GM21786 (cell line): ENCODE data around the gene TUBGCP2.
"Not testable (repeated sequence)": the region's sequence is repeated elsewhere in the genome, so short reads cannot be mapped to it uniquely, and the experiment has no call there.

Source experiments
- ATAC-seq: cut with Tn5 transposase; IDR thresholded peaks from one replicate; pipeline ENCODE4 v1.9.1; 2021; ENCODE audit not compliant: unreplicated experiment

TUBGCP2 gene

GRCh38 chr10:133249975-133250754 is 58.5 kb downstream of the TUBGCP2 start:
- ATAC-seq: no peak

DNA sequence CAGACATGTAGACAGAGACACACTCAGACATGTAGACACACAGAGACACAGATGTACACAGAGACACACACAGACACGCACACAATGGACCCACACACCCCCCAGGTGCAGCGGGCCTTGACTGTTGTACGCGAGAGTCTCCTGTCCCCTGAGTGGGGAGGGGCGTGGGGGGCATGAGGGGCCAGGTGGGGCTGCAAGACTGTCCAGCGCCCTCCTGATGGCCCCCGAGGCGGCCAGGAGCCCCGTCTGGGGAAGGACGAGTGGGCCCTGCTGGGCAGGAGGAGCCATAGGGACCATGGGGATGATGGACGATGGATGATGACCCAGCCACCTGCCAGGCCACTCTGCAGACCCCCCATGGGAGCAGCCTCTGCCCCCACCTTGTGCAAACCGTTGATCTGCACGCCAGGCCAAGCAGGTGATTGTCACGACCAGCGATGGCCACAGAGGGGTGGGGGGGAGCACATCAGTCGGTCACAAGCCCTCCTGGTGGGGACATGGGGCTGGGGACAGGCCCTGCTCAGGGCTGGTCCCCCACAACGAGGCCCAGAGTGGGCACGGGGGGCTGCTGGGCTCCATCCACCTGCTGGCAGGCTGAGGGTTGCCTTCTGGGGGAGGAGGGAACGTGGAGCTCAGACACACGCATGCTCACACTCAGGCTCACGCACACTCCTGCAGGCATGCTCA is 59.4 kb downstream of the TUBGCP2 start:
- no peak for ATAC-seq

DNA sequence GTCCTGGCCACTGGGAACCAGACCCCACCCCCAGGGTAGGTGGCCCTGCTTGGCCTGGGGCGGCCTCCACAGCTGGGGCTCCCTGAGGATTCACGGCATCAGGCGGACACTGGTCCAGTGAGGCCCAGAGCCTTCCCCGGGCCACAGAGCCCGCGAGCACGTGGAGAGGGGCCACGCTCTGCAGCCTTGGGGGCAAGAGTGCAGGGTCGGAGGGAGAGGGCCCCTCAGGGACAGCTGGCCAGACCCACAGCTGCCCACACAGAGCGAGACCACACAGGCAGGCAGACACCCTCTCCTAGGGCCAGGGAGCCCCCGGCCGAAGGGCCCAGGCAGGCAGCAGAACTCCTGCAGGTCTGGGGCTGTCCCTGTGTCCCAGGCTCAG is 60.3 kb downstream of the TUBGCP2 start:
- ATAC-seq: no peak

- no peak for ATAC-seq
Observed at GRCh38 chr10:133247681-133248333, 60.9 kb downstream of the TUBGCP2 start.

DNA sequence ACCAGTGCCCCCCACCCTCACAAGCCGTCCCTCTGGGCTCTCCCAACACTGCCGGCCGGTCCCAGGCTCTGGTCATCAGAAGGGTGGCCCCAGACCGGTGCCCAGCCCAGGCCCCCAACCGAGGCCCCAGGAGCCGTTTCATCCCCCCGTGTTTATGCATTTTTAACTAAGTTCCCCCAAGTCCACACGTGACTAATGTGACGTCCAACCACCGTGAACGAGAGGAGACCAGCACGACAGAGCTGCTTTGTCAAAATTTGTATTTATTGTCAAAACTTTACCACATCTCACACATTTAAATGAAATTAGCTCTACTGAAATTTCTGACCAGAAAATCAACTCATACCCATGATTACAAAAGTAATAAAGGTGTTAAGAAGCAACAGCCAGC is 62.4 kb downstream of the TUBGCP2 start:
- no peak for ATAC-seq

DNA sequence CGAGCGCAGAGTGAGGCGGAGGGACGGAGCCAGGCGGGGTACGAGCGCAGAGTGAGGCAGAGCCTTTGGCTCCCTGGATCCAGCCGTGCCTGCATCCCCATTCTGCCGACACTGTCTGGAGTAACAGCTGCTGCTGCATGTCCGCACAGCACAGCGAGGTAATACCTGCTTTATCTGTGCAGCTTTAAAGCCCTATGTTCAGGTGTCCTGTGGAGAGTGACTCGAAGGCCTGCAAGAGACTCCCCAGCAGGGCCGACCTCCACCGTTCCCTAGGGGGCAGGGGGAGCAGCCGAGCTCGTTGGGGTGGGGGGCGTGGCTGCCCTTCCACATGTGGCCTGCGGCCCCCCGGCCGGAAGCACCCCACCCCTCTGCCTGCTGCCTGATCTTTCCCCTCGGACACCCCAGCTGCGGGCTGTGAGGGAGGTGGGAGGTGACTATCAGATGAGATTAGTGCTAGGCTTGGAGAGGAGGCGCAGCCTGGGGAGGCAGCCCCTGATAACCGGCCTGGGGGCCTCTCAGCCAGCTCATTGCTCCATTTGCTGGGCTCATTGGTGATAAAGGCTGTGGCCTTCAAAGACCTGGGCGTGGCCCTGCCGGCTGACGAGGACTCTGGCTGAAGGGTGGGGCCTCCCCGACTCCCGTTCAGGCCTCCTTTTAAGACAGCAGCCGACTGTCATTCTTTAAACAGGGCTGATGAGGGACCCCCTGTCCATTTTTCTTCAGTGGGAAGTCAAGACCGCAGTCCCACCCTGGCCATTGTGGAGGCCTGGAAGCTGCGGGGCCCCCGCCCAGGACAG is 63.0 kb downstream of the TUBGCP2 start:
- no peak for ATAC-seq

DNA sequence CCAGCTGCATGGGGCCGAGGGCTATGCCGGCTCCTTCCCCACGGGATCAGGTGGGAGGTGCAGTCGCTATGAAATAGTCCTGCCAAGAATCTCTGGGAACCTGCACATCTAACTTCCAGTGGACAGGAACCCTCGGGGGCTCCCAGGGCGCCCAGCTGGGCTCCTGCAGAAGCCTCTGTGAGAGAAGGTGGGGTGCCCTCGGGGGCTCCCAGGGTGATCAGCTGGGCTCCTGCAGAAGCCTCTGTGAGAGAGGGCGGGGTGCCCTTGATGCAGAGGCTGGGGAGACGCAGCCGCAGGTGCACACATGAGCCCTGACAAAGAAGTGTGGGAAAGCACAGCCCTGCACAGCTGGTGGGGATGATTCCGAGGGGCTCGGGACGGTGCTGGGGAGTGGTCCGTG is 65.1 kb downstream of the TUBGCP2 start:
- ATAC-seq: no peak

GRCh38 chr10:133242611-133243356 is 65.9 kb downstream of the TUBGCP2 start:
- ATAC-seq: no peak

DNA sequence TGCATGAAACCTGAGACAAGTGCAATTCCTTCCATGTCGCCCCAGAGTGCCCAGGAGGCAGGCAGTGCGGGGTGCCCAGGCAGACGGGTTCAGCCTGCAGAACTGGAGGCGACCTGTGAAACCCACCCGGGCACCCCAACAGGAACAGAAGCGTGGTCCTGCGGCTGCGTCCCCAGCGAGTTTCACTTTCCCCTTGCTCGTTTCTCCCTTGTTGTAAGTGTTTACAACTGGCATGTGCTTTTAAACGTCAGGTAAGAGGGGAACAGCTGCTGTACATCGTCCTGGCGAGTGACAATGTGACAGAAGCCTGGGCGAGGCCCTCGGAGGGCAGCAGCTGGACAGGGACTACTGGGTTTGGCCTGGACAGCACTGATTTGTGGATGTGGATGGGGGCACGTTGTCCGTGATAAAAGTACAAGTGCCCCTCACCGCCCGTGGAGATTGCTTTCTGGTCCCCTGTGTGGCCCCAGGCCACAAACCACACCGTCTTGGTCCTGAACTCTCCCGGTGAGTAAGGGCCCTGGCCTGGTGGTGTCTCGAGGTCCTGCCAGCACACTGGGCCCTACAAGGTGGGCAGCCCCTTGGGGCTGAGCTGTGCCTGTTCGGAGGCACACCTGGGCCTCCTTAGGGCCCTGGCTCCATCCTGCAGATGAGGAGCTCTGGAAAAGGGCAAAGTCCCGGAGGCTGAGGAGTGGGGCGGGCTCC is 67.0 kb downstream of the TUBGCP2 start:
- no peak for ATAC-seq

DNA sequence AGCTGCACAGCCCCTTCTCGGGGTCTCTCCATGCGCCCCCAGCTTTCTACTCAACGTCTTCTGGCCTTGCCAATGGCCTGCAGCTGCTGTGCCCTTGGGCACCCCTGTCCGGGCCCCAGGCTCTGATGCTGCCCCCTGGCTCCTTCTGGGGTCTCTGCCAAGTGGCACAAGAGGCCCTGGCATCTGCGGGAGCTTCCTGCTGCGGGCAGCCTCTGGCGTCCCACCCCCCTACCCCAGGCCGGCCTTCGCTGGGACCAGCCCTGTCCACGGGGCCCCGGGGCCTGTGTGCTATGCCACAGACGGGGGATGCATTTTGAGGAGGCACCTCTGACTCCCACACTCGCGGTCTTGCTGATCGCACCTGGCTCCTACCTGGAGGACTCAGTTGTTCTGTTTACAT is 68.7 kb downstream of the TUBGCP2 start:
- no peak for ATAC-seq

DNA sequence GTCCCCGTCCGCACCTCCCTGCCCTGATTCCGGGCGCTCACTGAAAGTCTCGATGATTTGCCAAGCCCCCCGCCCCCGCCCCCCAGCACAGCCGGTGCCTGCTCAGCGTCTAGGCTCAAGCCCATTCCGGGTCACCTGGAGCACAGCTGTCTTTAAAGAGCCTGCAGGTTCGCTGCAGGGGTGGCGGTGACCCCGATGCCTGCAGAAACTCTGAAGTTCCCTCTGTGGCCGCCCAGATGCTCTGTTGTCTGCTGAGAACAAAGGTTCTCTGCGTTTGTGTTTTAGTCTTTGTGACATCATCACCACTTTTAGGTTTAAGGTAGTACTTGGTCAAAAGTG is 70.2 kb downstream of the TUBGCP2 start:
- ATAC-seq: no peak

DNA sequence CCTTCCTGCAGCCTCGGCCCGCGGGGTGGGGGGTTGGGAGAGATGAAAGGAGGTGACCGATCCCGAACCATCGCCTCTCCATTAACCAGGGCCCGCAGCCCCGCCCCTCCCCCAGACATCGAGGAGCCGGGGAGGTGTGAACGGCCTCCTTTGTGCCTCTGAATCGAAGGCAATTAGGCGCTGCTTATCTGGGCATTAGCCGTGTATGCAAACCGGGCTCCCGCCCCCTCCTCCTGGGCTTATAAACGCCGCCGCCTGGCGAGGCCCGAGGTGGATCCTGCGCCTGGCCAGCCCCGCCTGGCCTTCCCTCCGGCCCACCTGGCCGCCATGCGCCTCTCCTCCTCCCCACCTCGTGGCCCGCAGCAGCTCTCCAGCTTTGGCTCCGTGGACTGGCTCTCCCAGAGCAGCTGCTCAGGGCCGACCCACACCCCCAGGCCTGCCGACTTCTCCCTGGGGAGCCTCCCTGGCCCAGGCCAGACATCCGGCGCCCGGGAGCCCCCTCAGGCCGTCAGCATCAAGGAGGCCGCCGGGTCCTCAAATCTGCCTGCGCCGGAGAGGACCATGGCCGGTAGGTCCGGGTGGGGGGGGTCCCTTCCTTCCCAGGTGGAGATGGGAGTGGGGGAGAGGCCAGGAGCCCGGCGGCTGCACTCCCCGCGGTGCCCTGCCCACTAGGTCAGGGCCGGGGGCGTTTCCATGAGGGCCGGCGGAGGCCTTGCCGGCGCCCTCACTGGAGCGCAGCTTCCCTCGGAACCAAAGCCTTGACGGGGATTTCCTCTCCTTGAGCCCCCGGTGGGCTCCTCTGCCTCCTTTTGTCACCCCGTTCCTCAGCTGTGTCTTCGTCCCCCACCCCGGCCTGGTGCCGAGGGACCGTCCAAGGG is 70.8 kb downstream of the TUBGCP2 start, which contains the start of gene VENTX:
TSS of gene VENTX (plus strand) at position 268 of the 878 bp plus-strand sequence. CDS start at position 328, 60 bp downstream.
- no peak for ATAC-seq

- no peak for ATAC-seq
Observed at GRCh38 chr10:133237241-133237587, 71.5 kb downstream of the TUBGCP2 start.

- no peak for ATAC-seq
Observed at GRCh38 chr10:133236401-133237240, 72.1 kb downstream of the TUBGCP2 start.

- ATAC-seq: no peak
Observed at GRCh38 chr10:133235932-133236331, 72.7 kb downstream of the TUBGCP2 start.

DNA sequence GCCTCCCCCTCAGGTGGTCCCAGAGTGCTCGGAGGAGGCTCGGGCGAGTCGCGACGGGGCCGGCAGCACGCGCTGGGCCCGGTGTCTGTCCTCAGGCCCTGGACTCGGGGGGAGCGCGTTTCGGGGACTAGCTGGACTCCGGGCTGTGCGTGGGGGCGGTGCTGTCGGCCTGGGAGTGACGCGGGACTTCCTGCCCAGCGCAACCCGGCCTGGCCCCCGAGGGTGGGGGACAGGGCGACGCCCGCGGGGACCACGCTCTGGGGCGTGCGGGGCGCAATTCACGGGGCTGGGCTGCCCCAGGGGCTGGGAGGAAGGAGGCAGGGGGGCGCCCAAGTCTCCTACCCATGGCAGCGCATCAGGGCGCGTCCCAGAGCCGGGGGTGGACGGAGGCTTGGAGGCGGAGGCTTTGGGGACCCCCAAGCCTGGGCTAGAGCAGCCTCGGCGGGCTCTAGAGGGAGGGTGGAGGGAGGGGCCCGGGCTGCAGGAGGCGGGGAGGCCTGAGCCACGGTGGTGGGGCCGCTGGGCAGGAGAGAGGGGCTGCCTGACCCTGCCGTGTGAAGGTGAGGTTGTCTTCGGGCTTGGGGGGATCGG is 73.3 kb downstream of the TUBGCP2 start:
- no peak for ATAC-seq

DNA sequence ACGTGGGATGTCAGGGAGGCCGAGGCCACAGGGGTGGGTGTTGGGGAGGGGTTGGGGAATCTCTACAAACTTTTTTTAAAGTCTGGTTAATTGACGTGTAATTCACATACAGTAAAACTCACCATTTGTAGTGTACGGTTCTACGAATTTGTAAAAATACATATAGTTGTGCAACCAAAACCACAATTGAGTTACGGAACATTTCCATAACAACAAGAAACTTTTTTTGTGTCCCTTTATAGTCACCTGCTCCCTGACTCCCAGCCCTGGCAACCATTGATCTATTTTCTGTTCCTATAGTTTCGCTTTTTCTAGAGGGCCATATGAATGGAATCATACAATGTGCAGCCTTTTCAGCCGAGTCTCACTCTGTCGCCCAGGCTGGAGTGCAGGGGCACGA is 73.9 kb downstream of the TUBGCP2 start:
- ATAC-seq: not testable (repeated sequence)
